Tibial artery (tissue), 4 donors: ENCODE measurements around the gene WBP4.

Source experiments
- DNase-seq, 2 donors: peaks; one replicate each; pipeline ENCODE4 v3.0.0-alpha.2; 2019
- H3K27ac ChIP-seq, 2 donors: fragments of 200-600 bp; sonication (generic) in 1 of 2; 1 replicate in 1 of 2; 2 replicates in 1 of 2; pipeline ENCODE4 v1.5.1; 2018 to 2019; ENCODE audit warnings: mild to moderate bottlenecking in 1 of 2
- H3K27me3 ChIP-seq, 2 donors: fragments of 200-600 bp; sonication (generic) in 1 of 2; one replicate each; pipeline versions ENCODE4 v1.5.1 to v1.6.0; 2016 to 2019
- H3K36me3 ChIP-seq, 3 donors: fragments of 200-600 bp; sonication (generic) in 2 of 3; one replicate each; pipeline ENCODE4 v1.5.1; 2016 to 2019; ENCODE audit warnings: mild to moderate bottlenecking in 2 of 3
- H3K4me1 ChIP-seq, 4 donors: fragments of 200-600 bp; sonication (generic) in 2 of 4; 1 replicate in 3 of 4; 2 replicates in 1 of 4; pipeline ENCODE4 v1.5.1; 2016 to 2019
- H3K4me3 ChIP-seq, 2 donors: fragments of 200-600 bp; sonication (generic) in 1 of 2; 1 replicate in 1 of 2; 2 replicates in 1 of 2; pipeline ENCODE4 v1.5.1; 2018 to 2019; ENCODE audit warnings: mild to moderate bottlenecking in 2 of 2
- H3K9me3 ChIP-seq, 3 donors: fragments of 200-600 bp; sonication (generic) in 1 of 3; one replicate each; pipeline ENCODE4 v1.5.1; 2016 to 2019
- CTCF ChIP-seq, 2 experiments: fragments of 200-600 bp in 1 of 2; fragments of 450-650 bp in 1 of 2; IDR thresholded peaks; one replicate each; pipeline ENCODE4 v1.5.1; 2017 to 2019; ENCODE audit warnings: antibody characterized with exemption in 2 of 2, mild to moderate bottlenecking in 1 of 2, moderate library complexity in 1 of 2
- intact Hi-C: fragments of 100-400 bp; cut with DNase I; formaldehyde crosslinking; loops from one replicate; pipeline ENCODE4 v1.15.0; 2023; ENCODE audit warnings: low total_unique reads

WBP4 gene

GRCh38 chr13:41056194-41056593 is 5.1 kb upstream of the WBP4 start:
- no peaks in the 10 kb centered on the region for H3K9me3 ChIP-seq
- peaks cover 0 to 76% (median 36%) of the 10 kb centered on the region in 4 donors for H3K4me1 ChIP-seq
- H3K27ac ChIP-seq = peak overlapping the region in 1 of 2 donors; percentile 7
- TF ChIP-seq CTCF (IDR thresholded peaks at IDR 0.05) = no peak
- no peak for DNase-seq
- H3K4me3 ChIP-seq = no peak overlapping the region
- intact Hi-C loops = loop anchor here (10.0 kb wide), 1 partner anchor 281 kb away; the partner anchor contains the start of gene MRPS31
- no peaks in the 10 kb centered on the region for H3K36me3 ChIP-seq
- no peaks in the 10 kb centered on the region for H3K27me3 ChIP-seq

- no peak for TF ChIP-seq CTCF (IDR thresholded peaks at IDR 0.05)
- intact Hi-C loops = loop anchor here (10.0 kb wide), 1 partner anchor 282 kb away; the partner anchor contains the start of gene MRPS31
Observed at GRCh38 chr13:41056826-41057711, 4.2 kb upstream of the WBP4 start.

GRCh38 chr13:41058295-41059070 is 2.8 kb upstream of the WBP4 start:
- H3K27ac ChIP-seq = peak overlapping the region; percentile 95 to 97

More at GRCh38 chr13:41056826-41057711, 4.2 kb upstream of the WBP4 start:
- peaks cover 0 to 68% (median 36%) of the 10 kb centered on the region in 4 donors for H3K4me1 ChIP-seq
- no peaks in the 10 kb centered on the region for H3K27me3 ChIP-seq
- no peak for DNase-seq
- no peaks in the 10 kb centered on the region for H3K9me3 ChIP-seq
- H3K36me3 ChIP-seq = no peaks in the 10 kb centered on the region
- H3K27ac ChIP-seq = peak overlapping the region in 1 of 2 donors; percentile 7
- H3K4me3 ChIP-seq = no peak overlapping the region

GRCh38 chr13:41059456-41060081 is 1.7 kb upstream of the WBP4 start:
- H3K4me1 ChIP-seq = peaks cover 0 to 65% (median 39%) of the 10 kb centered on the region in 4 donors
- DNase-seq = no peak
- no peaks in the 10 kb centered on the region for H3K9me3 ChIP-seq
- TF ChIP-seq CTCF (IDR thresholded peaks at IDR 0.05) = no peak
- H3K27me3 ChIP-seq = no peaks in the 10 kb centered on the region
- H3K36me3 ChIP-seq = no peaks in the 10 kb centered on the region
- H3K27ac ChIP-seq = peak overlapping the region; percentile 95 to 97
- peak overlapping the region; percentile 76 to 79 for H3K4me3 ChIP-seq
- intact Hi-C loops = loop anchor here (10.0 kb wide), 1 partner anchor 285 kb away; the partner anchor contains the start of gene MRPS31

More at GRCh38 chr13:41058295-41059070, 2.8 kb upstream of the WBP4 start:
- peak overlapping the region; percentile 76 to 79 for H3K4me3 ChIP-seq
- no peaks in the 10 kb centered on the region for H3K9me3 ChIP-seq
- peaks cover 0 to 65% (median 35%) of the 10 kb centered on the region in 4 donors for H3K4me1 ChIP-seq
- intact Hi-C loops = loop anchor here (10.0 kb wide), 1 partner anchor 284 kb away; the partner anchor contains the start of gene MRPS31
- H3K36me3 ChIP-seq = no peaks in the 10 kb centered on the region
- H3K27me3 ChIP-seq = no peaks in the 10 kb centered on the region
- TF ChIP-seq CTCF (IDR thresholded peaks at IDR 0.05) = no peak
- DNase-seq = no peak

GRCh38 chr13:41060082-41060723 is 1.1 kb upstream of the WBP4 start:
- Histone ChIP-seq H3K4me1 (peaks cover 0 to 65% (median 41%) of the 10 kb centered on the region in 4 donors), H3K27ac (peak overlapping the region; percentile 95 to 97), H3K27me3 (no peaks in the 10 kb centered on the region), H3K9me3 (no peaks in the 10 kb centered on the region), H3K36me3 (no peaks in the 10 kb centered on the region), H3K4me3 (peak overlapping the region; percentile 76 to 79)
- DNase-seq = peak; percentile 88 to 92
- intact Hi-C loops = no loop called here
- TF ChIP-seq CTCF (IDR thresholded peaks at IDR 0.05) = no peak
